HepG2 (cell line): ENCODE measurements around the gene SPECC1L.
"Not testable (repeated sequence)": the region's sequence is repeated elsewhere in the genome, so short reads cannot be mapped to it uniquely, and the experiment has no call there.

ENCODE experiments used
- ASH2L ChIP-seq: fragments of 300-600, 200-600 bp; sonication (generic); IDR thresholded peaks from 2 replicates; pipeline ENCODE4 v1.7.0; 2017; ENCODE audit warnings: low read depth, mild to moderate bottlenecking, moderate library complexity, mixed read lengths, low read length; ENCODE audit not compliant: insufficient read length
- CEBPB ChIP-seq: IDR thresholded peaks from 2 replicates; pipeline ENCODE4 v1.6.1; 2011; ENCODE audit warnings: low read depth, low read length, improper control_type of control experiment, borderline replicate concordance
- CEBPZ ChIP-seq: IDR thresholded peaks from 2 replicates; pipeline ENCODE4 v1.6.1; 2012; ENCODE audit warnings: low read length, improper control_type of control experiment
- EP300 ChIP-seq, 3 experiments: sonication (generic) in 1 of 3; formaldehyde crosslinking in 1 of 3; IDR thresholded peaks; 2 replicates each; pipeline versions ENCODE4 v1.5.1 to v1.6.1; 2011 to 2020; ENCODE audit warnings: low read depth in 2 of 3, low read length in 2 of 3, borderline replicate concordance in 1 of 3, improper control_type of control experiment in 1 of 3, mild to moderate bottlenecking in 1 of 3, missing genetic modification reagents in 1 of 3, moderate library complexity in 1 of 3
- ZNF232 ChIP-seq: sonication (generic); formaldehyde crosslinking; IDR thresholded peaks from 2 replicates; pipeline ENCODE4 v1.4.0; 2020; ENCODE audit warnings: missing genetic modification reagents, borderline replicate concordance

GRCh38 chr22:24287801-24288200 is 17.2 kb downstream of the SPECC1L start:
- TF ChIP-seq ASH2L; CEBPB; CEBPZ; EP300 (IDR thresholded peaks at IDR 0.05; ENCODE audit: low read depth in 2 of 2, low read length in 2 of 2); EP300 (CRISPR knock-in tag; IDR thresholded peaks at IDR 0.05; ENCODE audit: borderline replicate concordance); ZNF232 (CRISPR knock-in tag): not testable (repeated sequence)
